ENCODE results near the gene ASTN2.

- TF ChIP-seq CTCF (IDR thresholded peaks at IDR 0.05), result no peak
- no peak for TF ChIP-seq POLR2A (IDR thresholded peaks at IDR 0.05)
- no peak for TF ChIP-seq POLR2AphosphoS5 (IDR thresholded peaks at IDR 0.05)
Measured at GRCh38 chr9:116480700-116481099, 934.2 kb downstream of the ASTN2 start.
